Subcutaneous abdominal adipose tissue (tissue), 5 donors: ENCODE results near the gene RPRML.

Experiments used
- H3K27ac ChIP-seq: one replicate; pipeline ENCODE4 v1.7.0; 2013; ENCODE audit warnings: low read depth, mild to moderate bottlenecking, inconsistent platforms, low read length, moderate library complexity
- H3K27me3 ChIP-seq, 5 donors: one replicate each; pipeline ENCODE4 v1.7.0; 2013; ENCODE audit warnings: low read length in 5 of 5, inconsistent platforms in 1 of 5; ENCODE audit not compliant: control insufficient read depth in 5 of 5, insufficient read depth in 4 of 5
- H3K36me3 ChIP-seq, 5 donors: one replicate each; pipeline ENCODE4 v1.7.0; 2013; ENCODE audit warnings: low read length in 5 of 5; ENCODE audit not compliant: control insufficient read depth in 5 of 5, insufficient read depth in 5 of 5
- H3K4me1 ChIP-seq, 5 donors: one replicate each; pipeline ENCODE4 v1.7.0; 2013; ENCODE audit warnings: low read length in 5 of 5, mild to moderate bottlenecking in 3 of 5, moderate library complexity in 1 of 5; ENCODE audit not compliant: control insufficient read depth in 5 of 5, insufficient read depth in 5 of 5
- H3K4me3 ChIP-seq, 5 donors: one replicate each; pipeline ENCODE4 v1.7.0; 2013; ENCODE audit warnings: low read length in 5 of 5, low read depth in 1 of 5
- H3K9ac ChIP-seq, 5 donors: one replicate each; pipeline ENCODE4 v1.7.0; 2013; ENCODE audit warnings: low read length in 5 of 5, mild to moderate bottlenecking in 4 of 5, moderate library complexity in 3 of 5
- H3K9me3 ChIP-seq, 5 donors: one replicate each; pipeline ENCODE4 v1.7.0; 2013; ENCODE audit warnings: low read length in 5 of 5; ENCODE audit not compliant: control insufficient read depth in 5 of 5
- donor health status: healthy.
- donor health status: healthy.
- donor health status: healthy.
- donor health status: healthy.
- donor health status: healthy.

Gene RPRML

GRCh38 chr17:46977750-46978488 is 1.1 kb downstream of the RPRML start:
- Histone ChIP-seq H3K27me3 (peaks cover 19 to 40% (median 34%) of the 10 kb centered on the region in 5 donors), H3K9me3 (no peaks in the 10 kb centered on the region), H3K4me1 (peaks cover 0 to 19% (median 19%) of the 10 kb centered on the region in 5 donors), H3K27ac (no peak overlapping the region), H3K9ac (no peak overlapping the region), H3K4me3 (peak overlapping the region in 4 of 5 donors; percentile 61 to 79 (median 68)), H3K36me3 (no peaks in the 10 kb centered on the region)

GRCh38 chr17:46977348-46977747 is 1.7 kb downstream of the RPRML start:
- H3K9ac ChIP-seq: no peak overlapping the region

GRCh38 chr17:46976626-46977270 is 2.3 kb downstream of the RPRML start:
- H3K27ac ChIP-seq: no peak overlapping the region
- H3K4me3 ChIP-seq: no peak overlapping the region
- H3K9me3 ChIP-seq: no peaks in the 10 kb centered on the region
- H3K27me3 ChIP-seq: peaks cover 14 to 37% (median 29%) of the 10 kb centered on the region in 5 donors
- H3K9ac ChIP-seq: no peak overlapping the region
- H3K36me3 ChIP-seq: no peaks in the 10 kb centered on the region
- H3K4me1 ChIP-seq: peaks cover 0 to 19% (median 19%) of the 10 kb centered on the region in 5 donors

More at GRCh38 chr17:46977348-46977747, 1.7 kb downstream of the RPRML start:
- Histone ChIP-seq H3K4me1 (peaks cover 0 to 19% (median 19%) of the 10 kb centered on the region in 5 donors), H3K9me3 (no peaks in the 10 kb centered on the region), H3K4me3 (no peak overlapping the region), H3K36me3 (no peaks in the 10 kb centered on the region), H3K27ac (no peak overlapping the region), H3K27me3 (peaks cover 14 to 37% (median 30%) of the 10 kb centered on the region in 5 donors)

GRCh38 chr17:46975287-46975686 is 3.8 kb downstream of the RPRML start:
- no peak overlapping the region for H3K4me3 ChIP-seq
- H3K27ac ChIP-seq: no peak overlapping the region
- peaks cover 0 to 19% (median 19%) of the 10 kb centered on the region in 5 donors for H3K4me1 ChIP-seq
- no peak overlapping the region for H3K9ac ChIP-seq
- H3K36me3 ChIP-seq: no peaks in the 10 kb centered on the region
- H3K9me3 ChIP-seq: no peaks in the 10 kb centered on the region
- H3K27me3 ChIP-seq: peaks cover 14 to 31% (median 24%) of the 10 kb centered on the region in 5 donors

GRCh38 chr17:46974086-46974485 is 5.0 kb downstream of the RPRML start:
- no peak overlapping the region for H3K9ac ChIP-seq
- no peaks in the 10 kb centered on the region for H3K9me3 ChIP-seq
- no peak overlapping the region for H3K27ac ChIP-seq
- H3K27me3 ChIP-seq: peaks cover 14 to 26% (median 23%) of the 10 kb centered on the region in 5 donors
- H3K36me3 ChIP-seq: peaks cover 0 to 2% (median 0%) of the 10 kb centered on the region in 5 donors
- H3K4me3 ChIP-seq: no peak overlapping the region
- H3K4me1 ChIP-seq: peaks cover 0 to 14% (median 14%) of the 10 kb centered on the region in 5 donors

- Histone ChIP-seq H3K36me3 (peaks cover 0 to 12% (median 3%) of the 10 kb centered on the region in 5 donors), H3K4me1 (no peaks in the 10 kb centered on the region), H3K9ac (no peak overlapping the region), H3K27me3 (peaks cover 3 to 10% (median 8%) of the 10 kb centered on the region in 5 donors), H3K9me3 (no peaks in the 10 kb centered on the region), H3K4me3 (no peak overlapping the region), H3K27ac (no peak overlapping the region)
Measured at GRCh38 chr17:46972346-46972745, 6.7 kb downstream of the RPRML start.

GRCh38 chr17:46971647-46972300 is 7.3 kb downstream of the RPRML start:
- H3K4me3 ChIP-seq: no peak overlapping the region
- peaks cover 2 to 7% (median 3%) of the 10 kb centered on the region in 5 donors for H3K27me3 ChIP-seq

GRCh38 chr17:46968896-46969295 is 10.2 kb downstream of the RPRML start:
- Histone ChIP-seq H3K27ac (no peak overlapping the region), H3K9me3 (no peaks in the 10 kb centered on the region), H3K4me3 (no peak overlapping the region), H3K36me3 (peaks cover 0 to 12% (median 3%) of the 10 kb centered on the region in 5 donors), H3K9ac (no peak overlapping the region), H3K27me3 (peaks cover 0 to 3% (median 0%) of the 10 kb centered on the region in 5 donors), H3K4me1 (no peaks in the 10 kb centered on the region)

More at GRCh38 chr17:46971647-46972300, 7.3 kb downstream of the RPRML start:
- Histone ChIP-seq H3K9me3 (no peaks in the 10 kb centered on the region), H3K36me3 (peaks cover 0 to 12% (median 3%) of the 10 kb centered on the region in 5 donors), H3K27ac (no peak overlapping the region), H3K9ac (no peak overlapping the region), H3K4me1 (no peaks in the 10 kb centered on the region)

- Histone ChIP-seq H3K27ac (no peak overlapping the region), H3K9ac (no peak overlapping the region), H3K4me1 (no peaks in the 10 kb centered on the region), H3K27me3 (peaks cover 0 to 3% (median 0%) of the 10 kb centered on the region in 5 donors), H3K9me3 (no peaks in the 10 kb centered on the region), H3K36me3 (peaks cover 0 to 12% (median 3%) of the 10 kb centered on the region in 5 donors), H3K4me3 (no peak overlapping the region)
Measured at GRCh38 chr17:46968224-46968834, 10.7 kb downstream of the RPRML start.
